H1 (cell line): ENCODE results near the gene FGF12. TPM values are rescaled to one million over a fixed set of nuclear protein-coding genes. Genes with fewer than 3 reads are reported as not detected.
A peak's percentile ranks its signal among the peaks of the same experiment; 100 is the strongest.

ENCODE experiments used
- CTCF ChIA-PET: fragments of 300-600 bp; sonication (Branson Sonifier 250); formaldehyde crosslinking; loops from one replicate; lab custom pipeline; 2021; ENCODE audit not compliant: partially characterized antibody; lab: Charles Lee
- POLR2A ChIA-PET: fragments of 300-600 bp; sonication (Branson Sonifier 250); formaldehyde crosslinking; loops from one replicate; lab custom pipeline; 2021; ENCODE audit warnings: inconsistent platforms; ENCODE audit not compliant: partially characterized antibody; lab: Charles Lee
- DNase-seq, 2 experiments: peaks; one replicate each; pipeline versions ENCODE4 v3.0.0 to v3.0.0-alpha.2; 2010 to 2022; ENCODE audit warnings: low spot score in 2 of 2, low read depth in 1 of 2, mixed read lengths in 1 of 2
- FAIRE-seq: peaks from 2 replicates; lab custom pipeline; 2011; peaks lifted over from hg19 to GRCh38; lab: Jason Lieb, UNC
- H2AFZ ChIP-seq: 2 replicates; pipeline ENCODE4 v1.8.1; 2012; ENCODE audit warnings: low read length, inconsistent platforms
- H2AK5ac ChIP-seq: 2 replicates; pipeline ENCODE4 v1.6.1; 2013; ENCODE audit warnings: low read depth, low read length
- H2BK120ac ChIP-seq: replicated peaks from 2 replicates; pipeline ENCODE3; 2013; ENCODE audit warnings: low read depth, low read length, inconsistent platforms
- H2BK12ac ChIP-seq: 2 replicates; pipeline ENCODE4 v1.6.1; 2013; ENCODE audit warnings: low read depth, low read length
- H2BK15ac ChIP-seq: 2 replicates; pipeline ENCODE4 v1.6.1; 2013; ENCODE audit warnings: low read length
- H2BK20ac ChIP-seq: 2 replicates; pipeline ENCODE4 v1.6.1; 2013; ENCODE audit warnings: low read length
- H2BK5ac ChIP-seq: 2 replicates; pipeline ENCODE4 v1.6.1; 2013; ENCODE audit warnings: low read depth, low read length
- H3K14ac ChIP-seq: 2 replicates; pipeline ENCODE4 v1.6.1; 2013; ENCODE audit warnings: inconsistent platforms; ENCODE audit not compliant: insufficient read length
- H3K18ac ChIP-seq: 2 replicates; pipeline ENCODE4 v1.6.1; 2013; ENCODE audit warnings: low read length; ENCODE audit errors: extremely low read depth
- H3K23ac ChIP-seq: 2 replicates; pipeline ENCODE4 v1.6.1; 2013; ENCODE audit warnings: inconsistent platforms; ENCODE audit not compliant: insufficient read length
- H3K23me2 ChIP-seq: 2 replicates; pipeline ENCODE4 v1.6.1; 2013; ENCODE audit warnings: low read depth, low read length
- H3K27ac ChIP-seq: 2 replicates; pipeline ENCODE4 v1.6.1; 2011; ENCODE audit warnings: low read depth, low read length, inconsistent platforms
- H3K27me3 ChIP-seq, 4 experiments: replicated peaks in 1 of 4; 1 replicate in 1 of 4; 2 replicates in 3 of 4; pipeline versions ENCODE4 v1.6.1 to v1.8.1; 2011 to 2013; ENCODE audit warnings: low read length in 3 of 4, mild to moderate bottlenecking in 3 of 4, inconsistent platforms in 2 of 4, mixed read lengths in 2 of 4, moderate library complexity in 1 of 4; ENCODE audit not compliant: control insufficient read depth in 3 of 4, insufficient read depth in 3 of 4; ENCODE audit errors: extremely low read depth in 1 of 4
- H3K36me3 ChIP-seq, 4 experiments: 2 replicates each; pipeline versions ENCODE4 v1.6.1 to v1.8.1; 2011 to 2013; ENCODE audit warnings: mild to moderate bottlenecking in 4 of 4, low read length in 3 of 4, moderate library complexity in 2 of 4, control low read depth in 1 of 4, inconsistent platforms in 1 of 4; ENCODE audit not compliant: insufficient read depth in 4 of 4, control insufficient read depth in 2 of 4
- H3K4ac ChIP-seq: replicated peaks from 2 replicates; pipeline ENCODE3; 2013; ENCODE audit warnings: low read length, low read depth, mixed read lengths, inconsistent platforms; ENCODE audit not compliant: insufficient read length
- H3K4me1 ChIP-seq, 4 experiments: replicated peaks in 1 of 4; 1 replicate in 1 of 4; 2 replicates in 3 of 4; pipeline versions ENCODE4 v1.6.1 to v1.8.1; 2011 to 2013; ENCODE audit warnings: low read length in 3 of 4, inconsistent platforms in 2 of 4, mixed read lengths in 1 of 4; ENCODE audit not compliant: insufficient read depth in 4 of 4, control insufficient read depth in 3 of 4
- H3K4me2 ChIP-seq, 2 experiments: 2 replicates each; pipeline versions ENCODE4 v1.6.1 to v1.8.1; 2011 to 2013; ENCODE audit warnings: low read depth in 2 of 2, low read length in 2 of 2, control low read depth in 1 of 2, inconsistent platforms in 1 of 2, mild to moderate bottlenecking in 1 of 2; ENCODE audit not compliant: insufficient read depth in 1 of 2
- H3K4me3 ChIP-seq, 4 experiments: fragments of 200-600, 300-600 bp in 1 of 4; sonication (generic), shearing (Covaris generic), sonication (Bioruptor Twin) in 1 of 4; 2 replicates each; pipeline versions ENCODE4 v1.5.1 to v1.8.1; 2011 to 2016; ENCODE audit warnings: low read length in 4 of 4, low read depth in 3 of 4, control low read depth in 2 of 4, inconsistent platforms in 2 of 4, mild to moderate bottlenecking in 2 of 4, mixed read lengths in 1 of 4, moderate library complexity in 1 of 4; ENCODE audit not compliant: insufficient read depth in 2 of 4; ENCODE audit errors: extremely low read depth in 1 of 4
- H3K56ac ChIP-seq: replicated peaks from 2 replicates; pipeline ENCODE3; 2013; ENCODE audit warnings: low read depth, mild to moderate bottlenecking, mixed read lengths, low read length, inconsistent platforms; ENCODE audit not compliant: insufficient read length
- H3K79me1 ChIP-seq: 2 replicates; pipeline ENCODE4 v1.6.1; 2013; ENCODE audit warnings: low read depth, low read length, control low read depth
- H3K79me2 ChIP-seq, 2 experiments: 2 replicates each; pipeline versions ENCODE4 v1.6.1 to v1.8.1; 2012 to 2013; ENCODE audit warnings: low read length in 2 of 2, mild to moderate bottlenecking in 2 of 2, inconsistent platforms in 1 of 2; ENCODE audit not compliant: insufficient read depth in 2 of 2, control insufficient read depth in 1 of 2
- H3K9ac ChIP-seq, 4 experiments: replicated peaks in 1 of 4; 1 replicate in 1 of 4; 2 replicates in 3 of 4; pipeline versions ENCODE4 v1.6.1 to v1.8.1; 2011 to 2013; ENCODE audit warnings: low read depth in 3 of 4, low read length in 3 of 4, control low read depth in 2 of 4, mild to moderate bottlenecking in 2 of 4, moderate library complexity in 2 of 4, inconsistent platforms in 1 of 4; ENCODE audit errors: extremely low read depth in 1 of 4
- H3K9me3 ChIP-seq, 2 experiments: 2 replicates each; pipeline versions ENCODE4 v1.6.1 to v1.8.1; 2012 to 2013; ENCODE audit warnings: mild to moderate bottlenecking in 2 of 2, moderate library complexity in 2 of 2, control low read depth in 1 of 2, inconsistent platforms in 1 of 2, low read depth in 1 of 2, low read length in 1 of 2, mixed read lengths in 1 of 2; ENCODE audit not compliant: insufficient read depth in 2 of 2
- H4K20me1 ChIP-seq, 2 experiments: replicated peaks in 1 of 2; 2 replicates each; pipeline versions ENCODE3 to v1.8.1; 2011 to 2013; ENCODE audit warnings: inconsistent platforms in 2 of 2, low read length in 2 of 2, mild to moderate bottlenecking in 1 of 2; ENCODE audit not compliant: insufficient read depth in 2 of 2, control insufficient read depth in 1 of 2
- H4K5ac ChIP-seq: 2 replicates; pipeline ENCODE4 v1.6.1; 2013; ENCODE audit warnings: low read length, low read depth, mixed read lengths, inconsistent platforms; ENCODE audit not compliant: insufficient read length
- H4K8ac ChIP-seq: 2 replicates; pipeline ENCODE4 v1.8.0; 2013; ENCODE audit warnings: mild to moderate bottlenecking, moderate library complexity, low read length, inconsistent platforms; ENCODE audit not compliant: insufficient read depth; ENCODE audit errors: extremely low read depth
- H4K91ac ChIP-seq: replicated peaks from 2 replicates; pipeline ENCODE3; 2013; ENCODE audit warnings: low read length, mixed read lengths, inconsistent platforms; ENCODE audit not compliant: insufficient read length
- ASH2L ChIP-seq: fragments of 200-600, 300-600 bp; sonication (generic); IDR thresholded peaks from one replicate; pipeline ENCODE4 v1.7.1; 2017; ENCODE audit warnings: low read length
- BACH1 ChIP-seq: IDR thresholded peaks from 2 replicates; pipeline ENCODE4 v1.6.1; 2012; ENCODE audit warnings: low read length, improper control_type of control experiment
- CHD2 ChIP-seq: IDR thresholded peaks from 2 replicates; pipeline ENCODE4 v1.6.1; 2012; ENCODE audit warnings: low read length, improper control_type of control experiment
- NANOG ChIP-seq: IDR thresholded peaks from 2 replicates; pipeline ENCODE4 v1.6.1; 2011; ENCODE audit warnings: low read length, low read depth, mild to moderate bottlenecking, inconsistent platforms; ENCODE audit not compliant: insufficient read depth, poor library complexity, severe bottlenecking
- PHF8 ChIP-seq: fragments of 200-600 bp; sonication (generic); conservative IDR thresholded peaks from 2 replicates; pipeline ENCODE4 v1.7.1; 2012; ENCODE audit warnings: low read depth, mild to moderate bottlenecking, inconsistent platforms, low read length, moderate library complexity
- POU5F1 ChIP-seq: IDR thresholded peaks from 2 replicates; pipeline ENCODE4 v1.6.1; 2011; ENCODE audit warnings: low read depth, mild to moderate bottlenecking, low read length, moderate library complexity
- RBBP5 ChIP-seq: IDR thresholded peaks from 2 replicates; pipeline ENCODE4 v1.7.1; 2012; ENCODE audit warnings: low read depth, mild to moderate bottlenecking, inconsistent platforms, low read length, moderate library complexity, borderline replicate concordance
- RXRA ChIP-seq: IDR thresholded peaks from 2 replicates; pipeline ENCODE4 v1.6.1; 2011; ENCODE audit warnings: low read depth, mild to moderate bottlenecking, low read length, moderate library complexity; ENCODE audit not compliant: insufficient read depth
- SRF ChIP-seq: IDR thresholded peaks from 2 replicates; pipeline ENCODE4 v1.6.1; 2011; ENCODE audit warnings: mild to moderate bottlenecking, low read depth, low read length, moderate library complexity
- TAF7 ChIP-seq: optimal IDR thresholded peaks from 2 replicates; pipeline ENCODE3; 2011; ENCODE audit warnings: low read depth, mild to moderate bottlenecking, inconsistent platforms, low read length, moderate library complexity, borderline replicate concordance
- YY1 ChIP-seq: IDR thresholded peaks from 2 replicates; pipeline ENCODE4 v1.6.1; 2011; ENCODE audit warnings: low read depth, mild to moderate bottlenecking, low read length
- ZNF274 ChIP-seq: IDR thresholded peaks from 2 replicates; pipeline ENCODE4 v1.7.0; 2012; ENCODE audit warnings: low read length, borderline replicate concordance; ENCODE audit errors: extremely low read depth
- WGBS, 2 experiments: shearing (Covaris generic) in 1 of 2; methylation state at CpG; one replicate each; pipeline versions ENCODE4 v1.1.6 to v1.1.7; 2013 to 2015; ENCODE audit warnings: low lambda C conversion rate in 2 of 2, mixed read lengths in 2 of 2, inconsistent platforms in 1 of 2, low coverage in 1 of 2, missing lambda C conversion rate in 1 of 2; ENCODE audit not compliant: insufficient replicate concordance in 2 of 2, insufficient coverage in 1 of 2, insufficient read length in 1 of 2; ENCODE audit errors: extremely low coverage in 1 of 2, missing lambda C conversion rate in 1 of 2; 5-methylcytosine and 5-hydroxymethylcytosine counted together
- polyA plus RNA-seq, 7 experiments: library from polyadenylated mRNA; depleted of rRNA in 3 of 7; stranded (reverse) in 5 of 7; unstranded in 2 of 7; fragments of >200 nt in 5 of 7; fragments of 200-250 nt in 2 of 7; gene quantifications; 1 replicate in 5 of 7; 2 replicates in 1 of 7; 4 replicates in 1 of 7; pipeline versions ENCODE4 v1.2.1 to v1.2.3, GENCODE V29; 2011 to 2013; ENCODE audit warnings: missing spikeins in 2 of 7, mixed read lengths in 2 of 7
- total RNA-seq: library from RNA; stranded (reverse); fragmentation: NEBNext Ultra II Directional; extraction: Animal tissue kit (Norgen Biotek cat#: 25700); gene quantifications from 2 replicates; pipeline ENCODE4 v1.2.1, GENCODE V29; 2021

The FGF12 gene
- total and polyA plus RNA-seq, 2 of the 8 experiments (the other 6 are each of a cell fraction or from before 2014, with no cell fraction given) = 4.1 to 16.6 TPM

DNA sequence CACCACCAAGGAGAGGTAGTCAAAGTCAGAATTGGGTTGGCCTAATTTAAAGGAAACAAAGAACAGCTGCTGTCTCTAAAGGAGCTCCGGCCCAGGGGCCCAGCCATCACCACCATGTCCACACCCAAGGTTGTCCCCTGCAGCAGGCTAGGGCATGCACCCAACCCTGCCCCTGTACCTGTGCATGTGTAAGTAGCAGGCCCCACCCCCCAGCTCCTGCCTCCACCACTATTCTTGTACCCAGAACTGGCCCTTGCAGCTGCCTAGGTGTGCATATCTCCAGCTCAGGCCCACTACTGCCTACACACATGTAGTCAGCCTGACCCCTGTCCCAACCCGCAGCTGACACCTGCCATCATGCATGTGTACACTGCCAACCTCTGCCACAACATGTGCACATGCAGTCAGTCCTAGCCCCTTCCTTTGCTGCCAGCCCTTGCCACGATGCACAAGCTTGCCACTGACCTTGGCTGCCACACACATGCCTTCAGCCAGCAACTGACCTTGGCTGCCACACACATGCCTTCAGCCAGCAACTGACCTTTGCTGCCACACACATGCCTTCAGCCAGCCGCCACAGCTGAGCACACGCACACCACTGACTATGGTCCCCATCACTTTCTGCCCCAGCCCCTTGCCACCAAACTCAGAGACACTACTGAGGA is 39.7 kb downstream of the FGF12 start:
- peaks cover 0 to 3% (median 0%) of the 10 kb centered on the region in 4 experiments; a peak in 1 of 7 replicates for H3K4me1 ChIP-seq
- H4K8ac ChIP-seq = no peak overlapping the region
- H3K56ac ChIP-seq = no peak overlapping the region
- no peak overlapping the region for H2AFZ ChIP-seq
- POLR2A ChIA-PET = no interaction called here
- FAIRE-seq (no peak), DNase-seq (no peak)
- no peak overlapping the region for H3K4me3 ChIP-seq
- no peak overlapping the region for H3K9ac ChIP-seq
- H2AK5ac ChIP-seq = no peak overlapping the region
- no peak overlapping the region for H2BK20ac ChIP-seq
- H3K79me1 ChIP-seq = no peaks in the 10 kb centered on the region
- no peak overlapping the region for H3K27ac ChIP-seq
- H3K9me3 ChIP-seq = peaks cover 3 to 5% of the 10 kb centered on the region in 2 experiments; a peak in 3 of 4 replicates
- peaks cover 0 to 2% (median 0%) of the 10 kb centered on the region in 4 experiments; a peak in 1 of 7 replicates for H3K27me3 ChIP-seq
- no peak overlapping the region for H3K18ac ChIP-seq
- no peaks in the 10 kb centered on the region for H3K79me2 ChIP-seq
- 0 out of 2 replicates have a peak overlapping the region, but pooled peaks have one; percentile 42 for H2BK12ac ChIP-seq
- no peak overlapping the region for H4K5ac ChIP-seq
- 94% methylated on average over 5 of the region's 5 CpGs; no CpG with 5 or more reads in 1 of the 2 experiments for WGBS, 2 experiments
- no peaks in the 10 kb centered on the region for H4K20me1 ChIP-seq
- no peak overlapping the region for H3K23ac ChIP-seq
- H2BK15ac ChIP-seq = no peak overlapping the region
- no peak overlapping the region for H3K14ac ChIP-seq
- no peak overlapping the region for H3K4me2 ChIP-seq
- no peaks in the 10 kb centered on the region; a peak in 1 of 8 replicates for H3K36me3 ChIP-seq
- no peak overlapping the region for H4K91ac ChIP-seq
- no peak for TF ChIP-seq PHF8
- no peak for TF ChIP-seq RBBP5
- TF ChIP-seq YY1 = no peak
- TF ChIP-seq CHD2 = no peak
- no peak for TF ChIP-seq RXRA
- TF ChIP-seq SRF = no peak
- TF ChIP-seq TAF7 = no peak
- TF ChIP-seq ZNF274 = no peak
- TF ChIP-seq NANOG = no peak
- TF ChIP-seq ASH2L = no peak
- no peak for TF ChIP-seq BACH1
- no peak for TF ChIP-seq POU5F1
- H2BK120ac ChIP-seq = no peak overlapping the region
- H3K4ac ChIP-seq = no peak overlapping the region
- no peaks in the 10 kb centered on the region for H3K23me2 ChIP-seq
- peak overlapping the region; percentile 29; the same call in 1 of the 2 replicates for H2BK5ac ChIP-seq
- CTCF ChIA-PET = no interaction called here
